A673 (cell line): ENCODE results near the gene ACLY.

Experiments used
- EZH2 ChIP-seq: fragments of 200-600 bp; sonication (generic); IDR thresholded peaks from 2 replicates; pipeline ENCODE4 v1.6.1; 2017; ENCODE audit warnings: borderline replicate concordance, low read depth, mild to moderate bottlenecking, mixed read lengths, antibody characterized with exemption, low read length; ENCODE audit not compliant: poor library complexity, severe bottlenecking
- TF ChIP-seq, protein P1 (sequence below): fragments of 300-800, 200-600 bp; sonication (generic); conservative IDR thresholded peaks from 2 replicates; pipeline ENCODE4 v1.5.1; 2017; ENCODE audit warnings: low read depth, mild to moderate bottlenecking, antibody characterized with exemption, low read length, moderate library complexity, mixed read lengths

DNA sequence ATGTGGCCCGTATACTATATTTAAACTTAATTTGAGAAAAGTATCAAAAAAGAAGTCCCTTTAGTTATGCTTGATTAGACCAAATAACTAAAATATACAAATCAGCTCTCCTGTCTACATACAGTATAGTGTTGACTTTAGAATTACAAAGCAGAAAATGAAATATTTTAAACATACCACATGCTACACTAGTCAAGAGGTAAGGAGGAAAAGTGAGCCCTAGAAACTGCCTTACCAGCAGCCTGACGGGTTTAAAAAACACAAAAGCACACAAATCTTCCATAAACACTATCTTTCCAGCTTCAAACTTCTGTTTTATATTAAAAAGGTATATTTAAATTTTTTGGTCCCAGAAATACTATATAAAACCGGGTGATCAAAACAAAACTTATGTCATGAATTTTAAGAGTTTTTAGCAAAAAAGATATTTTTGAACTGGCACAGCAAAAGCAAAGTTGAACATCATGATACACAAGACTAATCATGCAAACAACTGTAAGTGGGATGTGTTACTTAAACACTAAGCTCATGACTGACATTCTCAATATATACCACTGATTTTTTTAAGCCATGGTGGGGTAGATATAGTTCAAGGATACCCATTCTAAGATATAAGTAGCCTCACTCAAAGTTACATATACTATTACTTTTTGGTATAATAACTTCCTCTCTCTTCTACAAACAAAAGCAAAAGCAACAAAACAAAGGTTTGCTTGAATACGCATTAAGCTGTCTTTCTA lies 69.3 kb downstream of the ACLY start:
- TF ChIP-seq, protein P1, sequence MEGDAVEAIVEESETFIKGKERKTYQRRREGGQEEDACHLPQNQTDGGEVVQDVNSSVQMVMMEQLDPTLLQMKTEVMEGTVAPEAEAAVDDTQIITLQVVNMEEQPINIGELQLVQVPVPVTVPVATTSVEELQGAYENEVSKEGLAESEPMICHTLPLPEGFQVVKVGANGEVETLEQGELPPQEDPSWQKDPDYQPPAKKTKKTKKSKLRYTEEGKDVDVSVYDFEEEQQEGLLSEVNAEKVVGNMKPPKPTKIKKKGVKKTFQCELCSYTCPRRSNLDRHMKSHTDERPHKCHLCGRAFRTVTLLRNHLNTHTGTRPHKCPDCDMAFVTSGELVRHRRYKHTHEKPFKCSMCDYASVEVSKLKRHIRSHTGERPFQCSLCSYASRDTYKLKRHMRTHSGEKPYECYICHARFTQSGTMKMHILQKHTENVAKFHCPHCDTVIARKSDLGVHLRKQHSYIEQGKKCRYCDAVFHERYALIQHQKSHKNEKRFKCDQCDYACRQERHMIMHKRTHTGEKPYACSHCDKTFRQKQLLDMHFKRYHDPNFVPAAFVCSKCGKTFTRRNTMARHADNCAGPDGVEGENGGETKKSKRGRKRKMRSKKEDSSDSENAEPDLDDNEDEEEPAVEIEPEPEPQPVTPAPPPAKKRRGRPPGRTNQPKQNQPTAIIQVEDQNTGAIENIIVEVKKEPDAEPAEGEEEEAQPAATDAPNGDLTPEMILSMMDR: no peak
- TF ChIP-seq EZH2: no peak
